IMR-90 (cell line): ENCODE data around the gene FRZB. TPM values are rescaled to one million over a fixed set of nuclear protein-coding genes. Genes with fewer than 3 reads are reported as not detected.

ENCODE experiments used
- ATAC-seq: fragments of 200-7000 bp; cut with Tn5 transposase; 2 replicates; pipeline ENCODE4 v1.9.1; 2020; ENCODE audit warnings: low read depth, mild to moderate bottlenecking, moderate library complexity
- BruUV-seq: library from RNA; stranded (reverse); fragments of 400-500 nt; replicated peaks from 2 replicates; lab custom pipeline; 2021; lab: Mats Ljungman, UMichigan
- CTCF ChIA-PET: fragments of 300-600 bp; formaldehyde crosslinking; extraction: SDS; loops from one replicate; lab custom pipeline; 2021; ENCODE audit warnings: antibody characterized with exemption; lab: Yijun Ruan, JAX
- POLR2A ChIA-PET: fragments of 300-600 bp; sonication (Branson Sonifier 250); formaldehyde crosslinking; loops from one replicate; lab custom pipeline; 2022; ENCODE audit warnings: antibody characterized with exemption; ENCODE audit not compliant: unreplicated experiment; lab: Charles Lee
- DNase-seq: peaks from one replicate; pipeline ENCODE4 v3.0.0; 2013
- H2AFZ ChIP-seq: replicated peaks from 2 replicates; pipeline ENCODE3; 2013; ENCODE audit warnings: low read length, mild to moderate bottlenecking; ENCODE audit not compliant: poor library complexity
- H2AK5ac ChIP-seq: 2 replicates; pipeline ENCODE4 v1.6.1; 2013; ENCODE audit warnings: low read depth, low read length, inconsistent platforms
- H2AK9ac ChIP-seq: replicated peaks from 2 replicates; pipeline ENCODE3; 2013; ENCODE audit warnings: mild to moderate bottlenecking, low read depth, low read length, moderate library complexity; ENCODE audit not compliant: poor library complexity
- H2BK120ac ChIP-seq: 2 replicates; pipeline ENCODE4 v1.6.1; 2013; ENCODE audit warnings: low read depth, low read length, inconsistent platforms
- H2BK15ac ChIP-seq: 3 replicates; pipeline ENCODE4 v1.6.1; 2013; ENCODE audit warnings: low read depth, low read length, inconsistent platforms
- H2BK20ac ChIP-seq: 2 replicates; pipeline ENCODE4 v1.6.1; 2013; ENCODE audit warnings: low read depth, mild to moderate bottlenecking, inconsistent platforms, low read length, moderate library complexity
- H2BK5ac ChIP-seq: 2 replicates; pipeline ENCODE4 v1.6.1; 2013; ENCODE audit warnings: mild to moderate bottlenecking, low read depth, low read length, inconsistent platforms; ENCODE audit not compliant: poor library complexity, severe bottlenecking
- H3K14ac ChIP-seq: replicated peaks from 2 replicates; pipeline ENCODE4 v1.6.1; 2013; ENCODE audit warnings: low read depth, low read length, inconsistent platforms
- H3K18ac ChIP-seq: 2 replicates; pipeline ENCODE4 v1.6.1; 2013; ENCODE audit warnings: low read depth, low read length, control low read depth
- H3K23ac ChIP-seq: 2 replicates; pipeline ENCODE4 v1.6.1; 2013; ENCODE audit warnings: low read depth, low read length, inconsistent platforms
- H3K27ac ChIP-seq: 2 replicates; pipeline ENCODE4 v1.5.1; 2013; ENCODE audit warnings: mild to moderate bottlenecking, control low read depth, low read length; ENCODE audit not compliant: insufficient read depth
- H3K27me3 ChIP-seq: 2 replicates; pipeline ENCODE4 v1.6.1; 2013; ENCODE audit warnings: low read length; ENCODE audit not compliant: control insufficient read depth, insufficient read depth
- H3K36me3 ChIP-seq: 2 replicates; pipeline ENCODE4 v1.6.1; 2013; ENCODE audit warnings: low read length, mixed read lengths; ENCODE audit not compliant: control insufficient read depth, insufficient read depth
- H3K4ac ChIP-seq: 2 replicates; pipeline ENCODE4 v1.6.1; 2013; ENCODE audit warnings: low read depth, low read length, inconsistent platforms
- H3K4me1 ChIP-seq: 2 replicates; pipeline ENCODE4 v1.6.1; 2013; ENCODE audit warnings: low read length, mixed read lengths; ENCODE audit not compliant: control insufficient read depth, insufficient read depth
- H3K4me2 ChIP-seq: 2 replicates; pipeline ENCODE4 v1.6.1; 2013; ENCODE audit warnings: low read depth, mild to moderate bottlenecking, control low read depth, low read length, moderate library complexity
- H3K4me3 ChIP-seq: 2 replicates; pipeline ENCODE4 v1.5.1; 2013; ENCODE audit warnings: low read depth, mild to moderate bottlenecking, control low read depth, low read length, moderate library complexity; ENCODE audit not compliant: insufficient read depth
- H3K56ac ChIP-seq: 2 replicates; pipeline ENCODE4 v1.6.1; 2013; ENCODE audit warnings: low read length, inconsistent platforms; ENCODE audit not compliant: insufficient read depth; ENCODE audit errors: extremely low read depth
- H3K79me1 ChIP-seq, 2 experiments: 2 replicates each; pipeline ENCODE4 v1.6.1; 2013; ENCODE audit warnings: low read length in 2 of 2, inconsistent platforms in 1 of 2, low read depth in 1 of 2
- H3K9ac ChIP-seq: 2 replicates; pipeline ENCODE4 v1.6.1; 2013; ENCODE audit warnings: low read depth, low read length, control low read depth
- H3K9me1 ChIP-seq: 2 replicates; pipeline ENCODE4 v1.6.1; 2013; ENCODE audit warnings: low read length, inconsistent platforms; ENCODE audit not compliant: insufficient read depth
- H3K9me3 ChIP-seq: 2 replicates; pipeline ENCODE4 v1.6.1; 2013; ENCODE audit warnings: low read length; ENCODE audit not compliant: control insufficient read depth, insufficient read depth
- H4K20me1 ChIP-seq: 2 replicates; pipeline ENCODE4 v1.6.1; 2013; ENCODE audit warnings: low read length, inconsistent platforms; ENCODE audit not compliant: insufficient read depth
- H4K5ac ChIP-seq: 2 replicates; pipeline ENCODE4 v1.6.1; 2013; ENCODE audit warnings: mild to moderate bottlenecking, low read depth, low read length, control low read depth
- H4K8ac ChIP-seq, 2 experiments: 2 replicates each; pipeline ENCODE4 v1.6.1; 2013; ENCODE audit warnings: low read depth in 2 of 2, low read length in 2 of 2, control low read depth in 1 of 2, inconsistent platforms in 1 of 2
- H4K91ac ChIP-seq: 2 replicates; pipeline ENCODE4 v1.6.1; 2013; ENCODE audit warnings: low read depth, low read length, inconsistent platforms; ENCODE audit not compliant: insufficient read depth
- CEBPB ChIP-seq: IDR thresholded peaks from 2 replicates; pipeline ENCODE4 v1.6.1; 2012; ENCODE audit warnings: low read depth, low read length, improper control_type of control experiment
- NFE2L2 ChIP-seq: fragments of 150-350 bp; IDR thresholded peaks from 2 replicates; pipeline ENCODE4 v1.6.1; 2016; ENCODE audit warnings: low read depth, mild to moderate bottlenecking, low read length
- WGBS, 2 experiments: methylation state at CpG; one replicate each; pipeline versions ENCODE4 v1.1.5 to v1.1.7; 2013; ENCODE audit warnings: missing lambda C conversion rate in 2 of 2; ENCODE audit not compliant: insufficient read length in 1 of 2; ENCODE audit errors: extremely low coverage in 2 of 2; 5-methylcytosine and 5-hydroxymethylcytosine counted together
- dilution Hi-C: fragments of 300-500 bp; cut with HindIII; formaldehyde crosslinking; loops from one replicate; pipeline ENCODE4 v1.14.3; 2018; ENCODE audit warnings: low sequenced_read_pairs; ENCODE audit not compliant: unreplicated experiment
- in situ Hi-C: fragments of 300-500 bp; cut with MboI; formaldehyde crosslinking; loops from 3 replicates; pipeline ENCODE4 v1.14.3; 2019; ENCODE audit warnings: low sequenced_read_pairs, inconsistent platforms, mixed read lengths
- intact Hi-C: fragments of 100-400 bp; cut with micrococcal nuclease; formaldehyde crosslinking; loops from 2 replicates; pipeline ENCODE4 v1.10.0; 2022
- polyA plus RNA-seq, 3 experiments: library from polyadenylated mRNA; depleted of rRNA; stranded (reverse); fragments of >200 nt; gene quantifications; 2 replicates each; pipeline ENCODE4 v1.2.3, GENCODE V29; 2012; ENCODE audit warnings: low replicate concordance in 1 of 3
- total RNA-seq: library from RNA; depleted of rRNA; stranded (reverse); fragments of >200 nt; gene quantifications from 2 replicates; pipeline ENCODE4 v1.2.3, GENCODE V29; 2012
- TF ChIP-seq, protein P1 (sequence below): fragments of 150-350 bp; IDR thresholded peaks from 2 replicates; pipeline ENCODE4 v1.6.1; 2016; ENCODE audit warnings: low read depth, mild to moderate bottlenecking, low read length, moderate library complexity, borderline replicate concordance

Gene FRZB
- total and polyA plus RNA-seq, 2 of the 4 experiments (the other 2 are of a cell fraction), result 0.18 to 1.2 TPM

DNA sequence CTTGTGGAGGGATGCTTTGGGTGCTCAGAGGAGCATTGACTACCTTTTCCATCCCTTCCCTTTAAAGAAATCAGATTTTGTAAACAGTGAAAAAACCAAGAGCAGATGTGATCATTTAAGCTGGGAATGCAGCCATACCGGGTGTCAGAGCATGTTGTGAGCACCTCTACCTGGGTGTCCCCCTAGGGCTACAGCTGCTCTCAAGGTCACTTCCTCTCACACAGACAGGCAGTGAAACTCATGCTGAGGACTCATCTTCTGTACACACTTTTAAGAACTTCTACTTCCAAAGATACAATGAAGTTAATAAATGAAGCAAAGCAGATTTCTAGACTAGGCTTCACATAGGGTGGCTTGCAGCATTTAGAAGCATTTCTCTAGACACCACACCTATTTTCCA is 48.4 kb upstream of the FRZB start:
- Histone ChIP-seq H3K4me3 (no peak overlapping the region), H4K5ac (no peak overlapping the region), H2BK5ac (no peak overlapping the region), H3K4ac (no peak overlapping the region), H3K4me2 (no peak overlapping the region), H2BK15ac (no peak overlapping the region), H2BK20ac (no peak overlapping the region), H3K36me3 (peaks cover 12% of the 10 kb centered on the region), H4K20me1 (peaks cover 10% of the 10 kb centered on the region), H3K27me3 (no peaks in the 10 kb centered on the region), H3K9me1 (peaks cover 8% of the 10 kb centered on the region), H2AK5ac (no peak overlapping the region), H3K56ac (no peak overlapping the region), H2BK120ac (0 out of 2 replicates have a peak overlapping the region, but pooled peaks have one; percentile 13), H3K4me1 (peaks cover 11% of the 10 kb centered on the region), H3K9me3 (no peaks in the 10 kb centered on the region), H3K79me1 (peaks cover 3 to 13% of the 10 kb centered on the region in 2 experiments; a peak in 3 of 4 replicates), H3K23ac (no peak overlapping the region), H2AK9ac (no peak overlapping the region), H3K27ac (no peak overlapping the region), H3K9ac (no peak overlapping the region), H2AFZ (no peak overlapping the region), H4K91ac (no peak overlapping the region), H3K14ac (no peak overlapping the region), H3K18ac (no peak overlapping the region), H4K8ac (no peak overlapping the region)
- ChIA-PET POLR2A (no interaction called here), CTCF (no interaction called here)
- no peak; the same call in 1 of the 2 replicates for ATAC-seq
- dilution Hi-C loops (no loop called here), in situ Hi-C loops (no loop called here), intact Hi-C loops (loop anchor here (5.0 kb wide), 1 partner anchor 32 kb away; no protein-coding TSS in a partner anchor)
- WGBS, 2 experiments, result no CpG with 5 or more reads among the region's 1 CpG
- no peak for TF ChIP-seq CEBPB
- no peak for TF ChIP-seq NFE2L2
- TF ChIP-seq, protein P1, sequence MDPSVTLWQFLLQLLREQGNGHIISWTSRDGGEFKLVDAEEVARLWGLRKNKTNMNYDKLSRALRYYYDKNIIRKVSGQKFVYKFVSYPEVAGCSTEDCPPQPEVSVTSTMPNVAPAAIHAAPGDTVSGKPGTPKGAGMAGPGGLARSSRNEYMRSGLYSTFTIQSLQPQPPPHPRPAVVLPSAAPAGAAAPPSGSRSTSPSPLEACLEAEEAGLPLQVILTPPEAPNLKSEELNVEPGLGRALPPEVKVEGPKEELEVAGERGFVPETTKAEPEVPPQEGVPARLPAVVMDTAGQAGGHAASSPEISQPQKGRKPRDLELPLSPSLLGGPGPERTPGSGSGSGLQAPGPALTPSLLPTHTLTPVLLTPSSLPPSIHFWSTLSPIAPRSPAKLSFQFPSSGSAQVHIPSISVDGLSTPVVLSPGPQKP, result no peak
- no TSS peak for BruUV-seq
- no peak for DNase-seq
